H9 (cell line): ENCODE measurements around the gene TMEM164. TPM values are rescaled to one million over a fixed set of nuclear protein-coding genes. Genes with fewer than 3 reads are reported as not detected.

Source experiments
- DNase-seq: peaks from one replicate; pipeline ENCODE4 v3.0.0-alpha.2; 2017
- H2AFZ ChIP-seq: one replicate; pipeline ENCODE4 v1.6.1; 2013; ENCODE audit warnings: mild to moderate bottlenecking, low read length, control low read depth, moderate library complexity
- H2AK5ac ChIP-seq: 2 replicates; pipeline ENCODE4 v1.6.1; 2013; ENCODE audit warnings: low read length, control low read depth, mixed read lengths; ENCODE audit not compliant: insufficient read length
- H2BK120ac ChIP-seq: one replicate; pipeline ENCODE4 v1.6.1; 2013; ENCODE audit warnings: low read depth, mild to moderate bottlenecking, low read length, control low read depth, inconsistent platforms; ENCODE audit not compliant: poor library complexity, severe bottlenecking
- H2BK12ac ChIP-seq: 2 replicates; pipeline ENCODE4 v1.6.1; 2013; ENCODE audit warnings: low read length, control low read depth, mixed read lengths, low read depth; ENCODE audit not compliant: insufficient read length
- H2BK15ac ChIP-seq: 2 replicates; pipeline ENCODE4 v1.6.1; 2013; ENCODE audit warnings: low read depth, low read length, control low read depth
- H2BK20ac ChIP-seq: one replicate; pipeline ENCODE4 v1.6.1; 2013; ENCODE audit warnings: low read depth, mild to moderate bottlenecking, low read length, control low read depth, inconsistent platforms; ENCODE audit not compliant: poor library complexity, severe bottlenecking
- H2BK5ac ChIP-seq: 2 replicates; pipeline ENCODE4 v1.6.1; 2013; ENCODE audit warnings: low read length, control low read depth, mixed read lengths; ENCODE audit not compliant: insufficient read length
- H3K14ac ChIP-seq: 2 replicates; pipeline ENCODE4 v1.6.1; 2013; ENCODE audit warnings: low read length, control low read depth; ENCODE audit not compliant: insufficient read depth
- H3K18ac ChIP-seq: 2 replicates; pipeline ENCODE4 v1.6.1; 2013; ENCODE audit warnings: low read depth, mild to moderate bottlenecking, mixed read lengths, low read length, control low read depth; ENCODE audit not compliant: insufficient read length
- H3K23ac ChIP-seq: 2 replicates; pipeline ENCODE4 v1.6.1; 2013; ENCODE audit warnings: low read length, control low read depth, mixed read lengths, low read depth; ENCODE audit not compliant: insufficient read length
- H3K23me2 ChIP-seq: 2 replicates; pipeline ENCODE4 v1.6.1; 2013; ENCODE audit warnings: low read depth, mild to moderate bottlenecking, mixed read lengths, low read length, control low read depth; ENCODE audit not compliant: insufficient read length, poor library complexity, severe bottlenecking
- H3K27ac ChIP-seq: 2 replicates; pipeline ENCODE4 v1.5.1; 2013; ENCODE audit warnings: low read length, control low read depth, mixed read lengths, low read depth; ENCODE audit not compliant: insufficient read length
- H3K27me3 ChIP-seq: 2 replicates; pipeline ENCODE4 v1.6.1; 2013; ENCODE audit warnings: low read length, control low read depth, inconsistent platforms; ENCODE audit not compliant: insufficient read depth
- H3K4ac ChIP-seq: 2 replicates; pipeline ENCODE4 v1.6.1; 2013; ENCODE audit warnings: low read depth, mild to moderate bottlenecking, control low read depth, inconsistent platforms, low read length, moderate library complexity
- H3K4me1 ChIP-seq: 2 replicates; pipeline ENCODE4 v1.6.1; 2013; ENCODE audit warnings: low read length, control low read depth, inconsistent platforms; ENCODE audit not compliant: insufficient read depth
- H3K4me2 ChIP-seq: 2 replicates; pipeline ENCODE4 v1.6.1; 2013; ENCODE audit warnings: low read length, control low read depth, mixed read lengths; ENCODE audit not compliant: insufficient read length, insufficient read depth
- H3K56ac ChIP-seq: 2 replicates; pipeline ENCODE4 v1.6.1; 2013; ENCODE audit warnings: low read depth, mild to moderate bottlenecking, mixed read lengths, low read length, control low read depth; ENCODE audit not compliant: insufficient read length
- H3K79me1 ChIP-seq: 2 replicates; pipeline ENCODE4 v1.6.1; 2013; ENCODE audit warnings: low read depth, mild to moderate bottlenecking, moderate library complexity, low read length, control low read depth, inconsistent platforms; ENCODE audit not compliant: insufficient read depth, poor library complexity, severe bottlenecking
- H3K79me2 ChIP-seq: 2 replicates; pipeline ENCODE4 v1.6.1; 2013; ENCODE audit warnings: low read length, control low read depth, inconsistent platforms; ENCODE audit not compliant: insufficient read depth
- H3K9ac ChIP-seq: 2 replicates; pipeline ENCODE4 v1.6.1; 2013; ENCODE audit warnings: low read length, control low read depth, mixed read lengths; ENCODE audit not compliant: insufficient read length; ENCODE audit errors: extremely low read depth
- H3K9me3 ChIP-seq: one replicate; pipeline ENCODE4 v1.6.1; 2013; ENCODE audit warnings: low read depth, low read length, inconsistent platforms; ENCODE audit not compliant: control insufficient read depth
- H3T11ph ChIP-seq: one replicate; pipeline ENCODE4 v1.6.1; 2013; ENCODE audit warnings: mild to moderate bottlenecking, low read length, control low read depth, inconsistent platforms
- H4K20me1 ChIP-seq: one replicate; pipeline ENCODE4 v1.6.1; 2013; ENCODE audit not compliant: control insufficient read depth, insufficient read length, insufficient read depth
- H4K5ac ChIP-seq: 2 replicates; pipeline ENCODE4 v1.6.1; 2013; ENCODE audit warnings: low read depth, mild to moderate bottlenecking, mixed read lengths, low read length, control low read depth; ENCODE audit not compliant: insufficient read length
- H4K8ac ChIP-seq: replicated peaks from 2 replicates; pipeline ENCODE4 v1.6.1; 2013; ENCODE audit warnings: low read length, control low read depth, mixed read lengths, low read depth; ENCODE audit not compliant: insufficient read length
- H4K91ac ChIP-seq: 2 replicates; pipeline ENCODE4 v1.6.1; 2013; ENCODE audit warnings: low read depth, mild to moderate bottlenecking, moderate library complexity, mixed read lengths, low read length, control low read depth; ENCODE audit not compliant: insufficient read length
- H3K27ac Mint-ChIP-seq, 3 experiments: 2 replicates in 2 of 3; 3 replicates in 1 of 3; pipeline ENCODE4 v1.8.0; 2020 to 2021; ENCODE audit warnings: mixed read lengths in 3 of 3, mild to moderate bottlenecking in 1 of 3, moderate library complexity in 1 of 3
- H3K27me3 Mint-ChIP-seq: 2 replicates; pipeline ENCODE4 v1.8.0; 2021; ENCODE audit warnings: low read depth, mild to moderate bottlenecking, moderate library complexity, mixed read lengths
- H3K36me3 Mint-ChIP-seq, 3 experiments: 2 replicates in 2 of 3; 3 replicates in 1 of 3; pipeline ENCODE4 v1.8.0; 2020 to 2021; ENCODE audit warnings: low read depth in 3 of 3, mixed read lengths in 3 of 3; ENCODE audit not compliant: insufficient read depth in 1 of 3
- H3K4me1 Mint-ChIP-seq, 2 experiments: 2 replicates each; pipeline ENCODE4 v1.8.0; 2020; ENCODE audit warnings: mixed read lengths in 2 of 2
- H3K4me3 Mint-ChIP-seq, 2 experiments: 2 replicates in 1 of 2; 3 replicates in 1 of 2; pipeline ENCODE4 v1.8.0; 2020 to 2021; ENCODE audit warnings: mild to moderate bottlenecking in 2 of 2, mixed read lengths in 2 of 2, moderate library complexity in 1 of 2
- H3K9me3 Mint-ChIP-seq, 2 experiments: 2 replicates in 1 of 2; 3 replicates in 1 of 2; pipeline ENCODE4 v1.8.0; 2020; ENCODE audit warnings: mild to moderate bottlenecking in 2 of 2, mixed read lengths in 2 of 2, moderate library complexity in 1 of 2
- CTCF ChIP-seq: fragments of 200-600 bp; sonication (generic); conservative IDR thresholded peaks from 3 replicates; pipeline ENCODE4 v1.8.0; 2021; ENCODE audit warnings: antibody characterized with exemption, mild to moderate bottlenecking
- WGBS: extraction: QIAGEN DNeasy Blood & Tissue Kit; methylation state at CpG from one replicate; pipeline ENCODE4 v1.1.7; 2013; ENCODE audit warnings: missing lambda C conversion rate, low lambda C conversion rate, mixed read lengths; ENCODE audit not compliant: insufficient read length; ENCODE audit errors: extremely low coverage; 5-methylcytosine and 5-hydroxymethylcytosine counted together
- total RNA-seq: library from RNA; stranded (reverse); gene quantifications from 2 replicates; pipeline ENCODE4 v1.2.1, GENCODE V29; 2021

Gene TMEM164
- total RNA-seq, 1 experiment from 2014 or later: 30.4 TPM

DNA sequence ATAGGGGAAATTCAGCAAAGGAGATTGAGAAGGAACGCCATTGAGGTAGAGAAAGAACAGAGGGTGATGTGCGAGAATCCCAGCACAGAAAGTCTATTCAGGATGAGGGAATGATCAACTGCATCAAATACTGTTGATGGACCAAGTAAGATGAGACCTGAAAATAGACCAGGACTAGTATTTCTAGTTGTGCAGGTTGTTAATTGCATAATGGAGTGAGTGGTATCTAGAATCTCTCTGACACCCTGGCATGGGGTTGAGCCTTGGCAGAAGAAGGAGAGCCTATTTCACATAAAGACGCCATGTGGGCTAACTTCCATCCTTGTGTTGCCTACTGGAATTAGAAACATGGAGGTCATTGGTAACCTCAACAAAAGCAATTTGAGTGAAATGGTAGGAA lies 135.6 kb downstream of the TMEM164 start:
- Histone ChIP-seq H4K8ac (no peak overlapping the region), H2BK120ac (no peak overlapping the region), H3K27ac (no peak overlapping the region), H2BK5ac (no peak overlapping the region), H3K27me3 (no peaks in the 10 kb centered on the region), H3K18ac (no peak overlapping the region), H3K23ac (no peak overlapping the region), H3K9ac (no peak overlapping the region), H3K4me1 (peaks cover 4% of the 10 kb centered on the region; the same call in 1 of the 2 replicates), H2BK15ac (no peak overlapping the region), H3K4ac (no peak overlapping the region), H3K79me2 (no peaks in the 10 kb centered on the region), H3K9me3 (no peaks in the 10 kb centered on the region), H3T11ph (no peak overlapping the region), H3K56ac (no peak overlapping the region), H3K79me1 (no peaks in the 10 kb centered on the region), H3K14ac (no peak overlapping the region), H4K20me1 (no peaks in the 10 kb centered on the region), H2BK12ac (no peak overlapping the region), H2AK5ac (no peak overlapping the region), H4K91ac (no peak overlapping the region), H2AFZ (no peak overlapping the region), H3K23me2 (no peaks in the 10 kb centered on the region), H4K5ac (no peak overlapping the region), H2BK20ac (no peak overlapping the region), H3K4me2 (no peak overlapping the region)
- TF ChIP-seq CTCF: no peak
- Mint-ChIP-seq H3K27ac (no peak overlapping the region), H3K9me3 (no peaks in the 10 kb centered on the region), H3K4me1 (no peaks in the 10 kb centered on the region), H3K27me3 (no peaks in the 10 kb centered on the region; the same call in 1 of the 2 replicates), H3K36me3 (peaks cover 0 to 2% (median 0%) of the 10 kb centered on the region in 3 experiments; a peak in 1 of 7 replicates), H3K4me3 (no peak overlapping the region)
- DNase-seq: no peak
- WGBS: no CpG with 5 or more reads among the region's 3 CpGs
